Esophagus squamous epithelium (tissue), 5 donors: ENCODE data around the gene ARID5B. TPM values are rescaled to one million over a fixed set of nuclear protein-coding genes. Genes with fewer than 3 reads are reported as not detected.

ENCODE experiments used
- DNase-seq: peaks from one replicate; lab custom pipeline; 2025; lab: John Stamatoyannopoulos, UW
- H3K27ac ChIP-seq, 4 donors: fragments of 200-600 bp; sonication (generic); one replicate each; pipeline ENCODE4 v1.5.1; 2016 to 2019; ENCODE audit warnings: mild to moderate bottlenecking in 1 of 4
- H3K27me3 ChIP-seq, 4 donors: fragments of 200-600 bp; sonication (generic); 1 replicate in 3 of 4; 2 replicates in 1 of 4; pipeline versions ENCODE4 v1.5.1 to v1.6.0; 2017 to 2021; ENCODE audit warnings: antibody characterized with exemption in 1 of 4
- H3K36me3 ChIP-seq, 3 donors: fragments of 200-600 bp; sonication (generic); one replicate each; pipeline ENCODE4 v1.5.1; 2016 to 2019
- H3K4me1 ChIP-seq, 3 donors: fragments of 200-600 bp; sonication (generic); one replicate each; pipeline ENCODE4 v1.5.1; 2017 to 2019
- H3K4me3 ChIP-seq, 4 donors: fragments of 200-600 bp; sonication (generic); 1 replicate in 3 of 4; 2 replicates in 1 of 4; pipeline ENCODE4 v1.5.1; 2016 to 2019; ENCODE audit warnings: mild to moderate bottlenecking in 2 of 4, moderate library complexity in 1 of 4
- H3K9me3 ChIP-seq, 3 donors: fragments of 200-600 bp; sonication (generic); one replicate each; pipeline ENCODE4 v1.5.1; 2016 to 2019
- POLR2A ChIP-seq, 4 donors: fragments of 450-650 bp; IDR thresholded peaks; one replicate each; pipeline ENCODE4 v1.6.1; 2017; ENCODE audit warnings: antibody characterized with exemption in 4 of 4, mild to moderate bottlenecking in 4 of 4, moderate library complexity in 3 of 4
- WGBS, 2 donors: methylation state at CpG; one replicate each; pipeline ENCODE4 v1.1.5; 2018; 5-methylcytosine and 5-hydroxymethylcytosine counted together
- intact Hi-C: fragments of 100-400 bp; cut with DNase I; formaldehyde crosslinking; loops from one replicate; pipeline ENCODE4 v1.15.0; 2022
- total RNA-seq, 4 donors: library from RNA; depleted of rRNA; stranded (reverse); fragments of >200 nt; gene quantifications; one replicate each; pipeline ENCODE4 v1.1.0, GENCODE V29; 2016
- TF ChIP-seq, protein P1 (sequence below), 6 experiments: fragments of 450-650 bp in 4 of 6; fragments of 200-600 bp in 2 of 6; sonication (generic) in 2 of 6; IDR thresholded peaks; one replicate each; pipeline ENCODE4 v1.5.1; 2016 to 2019; ENCODE audit warnings: antibody characterized with exemption in 6 of 6, mild to moderate bottlenecking in 4 of 6, moderate library complexity in 4 of 6
- donor health status: DM: yes; HTN: yes; CAD: no.

Gene ARID5B
- total RNA-seq, 4 donors from 2014 or later, result 18.0 to 38.1 (median 30.2) TPM

DNA sequence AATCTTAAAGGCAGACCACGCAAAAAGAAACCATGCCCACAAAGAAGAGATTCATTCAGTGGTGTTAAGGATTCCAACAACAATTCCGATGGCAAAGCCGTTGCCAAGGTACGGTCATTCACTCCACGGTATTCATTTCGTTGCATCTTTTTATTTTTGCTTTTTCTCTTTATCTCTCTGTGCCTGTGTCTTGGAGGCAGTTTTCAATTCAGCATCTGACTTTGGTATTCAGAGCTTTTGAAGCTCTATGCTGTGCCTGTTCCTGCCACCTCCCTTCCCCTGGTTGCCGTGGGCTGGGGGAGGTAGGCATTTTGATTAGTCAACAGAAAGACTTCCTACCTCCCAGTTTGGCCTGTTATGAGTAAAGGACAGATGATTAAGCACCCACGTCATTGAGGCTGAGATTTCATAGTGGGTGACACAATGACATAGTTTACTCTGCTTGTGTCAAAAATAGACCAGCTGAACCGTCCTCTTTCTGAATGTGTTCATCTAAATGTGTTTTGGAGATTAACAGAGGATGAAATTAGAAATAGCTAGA lies 149.5 kb downstream of the ARID5B start:
- TF ChIP-seq, protein P1, sequence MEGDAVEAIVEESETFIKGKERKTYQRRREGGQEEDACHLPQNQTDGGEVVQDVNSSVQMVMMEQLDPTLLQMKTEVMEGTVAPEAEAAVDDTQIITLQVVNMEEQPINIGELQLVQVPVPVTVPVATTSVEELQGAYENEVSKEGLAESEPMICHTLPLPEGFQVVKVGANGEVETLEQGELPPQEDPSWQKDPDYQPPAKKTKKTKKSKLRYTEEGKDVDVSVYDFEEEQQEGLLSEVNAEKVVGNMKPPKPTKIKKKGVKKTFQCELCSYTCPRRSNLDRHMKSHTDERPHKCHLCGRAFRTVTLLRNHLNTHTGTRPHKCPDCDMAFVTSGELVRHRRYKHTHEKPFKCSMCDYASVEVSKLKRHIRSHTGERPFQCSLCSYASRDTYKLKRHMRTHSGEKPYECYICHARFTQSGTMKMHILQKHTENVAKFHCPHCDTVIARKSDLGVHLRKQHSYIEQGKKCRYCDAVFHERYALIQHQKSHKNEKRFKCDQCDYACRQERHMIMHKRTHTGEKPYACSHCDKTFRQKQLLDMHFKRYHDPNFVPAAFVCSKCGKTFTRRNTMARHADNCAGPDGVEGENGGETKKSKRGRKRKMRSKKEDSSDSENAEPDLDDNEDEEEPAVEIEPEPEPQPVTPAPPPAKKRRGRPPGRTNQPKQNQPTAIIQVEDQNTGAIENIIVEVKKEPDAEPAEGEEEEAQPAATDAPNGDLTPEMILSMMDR (IDR thresholded peaks at IDR 0.05), result no peak
- peak in 3 of 4 donors; percentile 33 to 83 (median 47) for TF ChIP-seq POLR2A (IDR thresholded peaks at IDR 0.05)
- intact Hi-C loops, result no loop called here
- peak overlapping the region; percentile 32 to 71 (median 50) for H3K4me3 ChIP-seq
- H3K27ac ChIP-seq, result peak overlapping the region; percentile 86 to 97 (median 94)
- H3K4me1 ChIP-seq, result peaks cover 30 to 100% (median 40%) of the 10 kb centered on the region in 3 donors
- 10 to 16% methylated on average over 8 to 9 of the region's 9 CpGs for WGBS, 2 donors
- H3K9me3 ChIP-seq, result no peaks in the 10 kb centered on the region
- no peak for DNase-seq
- H3K27me3 ChIP-seq, result no peaks in the 10 kb centered on the region
- peaks cover 0 to 34% (median 5%) of the 10 kb centered on the region in 3 donors for H3K36me3 ChIP-seq

DNA sequence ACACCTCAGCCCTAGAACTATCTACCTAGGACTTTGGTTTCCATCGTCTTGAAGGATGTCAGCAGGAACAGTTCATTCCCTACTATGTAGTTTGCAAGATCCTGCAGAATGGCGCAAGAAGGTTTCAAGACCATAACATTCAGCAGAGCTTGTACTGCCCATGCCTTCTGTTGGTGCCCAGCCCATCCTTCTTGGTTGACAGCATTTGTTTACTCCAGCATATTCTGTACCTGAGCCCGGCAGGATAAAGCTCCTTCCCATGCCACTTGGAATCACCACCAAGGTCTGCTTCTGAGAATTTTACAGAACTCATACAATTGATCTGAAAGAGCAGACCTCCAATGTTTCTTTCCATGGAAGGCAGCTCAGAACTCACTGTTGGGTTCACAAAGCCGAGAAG lies 150.8 kb downstream of the ARID5B start:
- no peak for DNase-seq
- no peak for TF ChIP-seq POLR2A (IDR thresholded peaks at IDR 0.05)
- TF ChIP-seq, protein P1 (IDR thresholded peaks at IDR 0.05), result no peak
- Histone ChIP-seq H3K4me1 (peaks cover 18 to 100% (median 32%) of the 10 kb centered on the region in 3 donors), H3K9me3 (no peaks in the 10 kb centered on the region), H3K36me3 (peaks cover 0 to 47% (median 8%) of the 10 kb centered on the region in 3 donors), H3K27ac (peak overlapping the region in 3 of 4 donors; percentile 92 to 97 (median 96)), H3K27me3 (no peaks in the 10 kb centered on the region), H3K4me3 (peak overlapping the region in 2 of 4 donors; percentile 49 to 71)
- WGBS, 2 donors, result 94% methylated on average over 4 of the region's 4 CpGs
- intact Hi-C loops, result no loop called here

DNA sequence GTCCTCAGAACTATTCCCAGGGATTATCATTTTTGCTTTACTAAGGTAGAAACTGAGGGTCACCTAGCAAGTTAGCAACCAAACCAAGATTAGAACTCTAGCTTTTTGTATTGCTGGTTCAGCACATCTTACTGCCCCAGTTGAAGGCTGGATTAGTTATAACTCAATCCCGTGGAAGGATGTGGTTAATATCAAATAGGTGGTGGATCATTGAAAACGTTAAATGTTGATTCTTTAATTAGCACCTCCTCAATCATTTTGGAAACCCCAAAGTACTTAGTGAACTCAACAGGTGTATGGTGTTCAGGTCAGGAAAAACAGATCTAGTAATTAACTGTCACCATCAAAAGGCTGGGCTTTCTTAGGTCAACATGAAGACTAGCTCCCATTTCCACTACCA lies 152.4 kb downstream of the ARID5B start:
- Histone ChIP-seq H3K9me3 (no peaks in the 10 kb centered on the region), H3K27ac (peak overlapping the region; percentile 21 to 96 (median 64)), H3K4me3 (peak overlapping the region in 1 of 4 donors; percentile 71), H3K27me3 (no peaks in the 10 kb centered on the region), H3K36me3 (peaks cover 0 to 62% (median 8%) of the 10 kb centered on the region in 3 donors), H3K4me1 (peaks cover 2 to 100% (median 26%) of the 10 kb centered on the region in 3 donors)
- DNase-seq, result no peak
- whole genome bisulfite sequencing, 2 donors, result 34 to 41% methylated on average over 2 of the region's 2 CpGs
- TF ChIP-seq POLR2A (IDR thresholded peaks at IDR 0.05), result no peak
- TF ChIP-seq, protein P1 (IDR thresholded peaks at IDR 0.05), result no peak
- intact Hi-C loops, result no loop called here

DNA sequence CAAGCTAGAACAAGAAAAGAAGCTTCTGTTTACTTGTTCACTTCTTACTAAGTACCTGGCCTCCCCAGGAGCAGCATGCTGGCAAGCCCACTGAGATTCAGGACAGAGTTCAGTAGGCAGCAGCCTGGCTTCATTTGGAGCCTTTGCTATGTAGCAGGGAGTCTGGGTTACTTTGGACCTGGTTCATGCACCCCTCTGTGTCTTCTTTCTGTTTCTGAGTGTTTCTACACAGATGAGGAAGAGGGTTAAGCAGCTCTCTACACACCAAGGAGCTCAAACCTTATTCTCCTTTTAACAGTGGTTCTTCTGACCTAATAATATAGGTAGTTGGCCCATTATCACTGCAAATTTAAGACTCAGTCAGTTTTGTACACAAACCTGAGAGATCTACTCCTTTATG lies 152.9 kb downstream of the ARID5B start:
- no peak for TF ChIP-seq POLR2A (IDR thresholded peaks at IDR 0.05)
- TF ChIP-seq, protein P1 (IDR thresholded peaks at IDR 0.05), result no peak
- Histone ChIP-seq H3K27ac (peak overlapping the region; percentile 21 to 96 (median 90)), H3K4me3 (peak overlapping the region in 1 of 4 donors; percentile 71)

DNA sequence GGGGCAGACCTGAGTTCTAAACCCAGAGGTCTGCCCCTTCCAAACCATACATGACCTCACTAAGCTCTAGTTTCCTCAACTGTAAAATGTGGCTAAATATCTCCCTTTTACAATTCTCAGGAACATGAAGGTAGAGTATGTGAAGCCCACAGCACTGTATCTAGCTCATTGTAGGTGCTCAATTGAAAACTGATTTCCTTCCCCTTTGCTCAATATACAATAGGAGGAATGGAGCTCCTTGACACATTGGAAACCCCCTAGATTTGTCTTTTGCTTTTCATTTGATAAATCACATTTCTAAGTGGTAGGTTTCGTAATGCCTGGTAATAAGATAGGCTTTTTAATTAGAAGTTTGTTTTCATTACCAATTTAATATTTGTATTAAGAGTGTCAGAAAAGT lies 153.3 kb downstream of the ARID5B start:
- Histone ChIP-seq H3K9me3 (no peaks in the 10 kb centered on the region), H3K27me3 (no peaks in the 10 kb centered on the region), H3K4me3 (peak overlapping the region in 1 of 4 donors; percentile 71), H3K36me3 (peaks cover 0 to 72% (median 8%) of the 10 kb centered on the region in 3 donors), H3K4me1 (peaks cover 0 to 100% (median 26%) of the 10 kb centered on the region in 3 donors), H3K27ac (peak overlapping the region; percentile 21 to 96 (median 90))
- WGBS, 2 donors, result 61 to 82% methylated on average over 1 of the region's 1 CpG
- no peak for TF ChIP-seq POLR2A (IDR thresholded peaks at IDR 0.05)
- TF ChIP-seq, protein P1 (IDR thresholded peaks at IDR 0.05), result no peak
- DNase-seq, result no peak
- intact Hi-C loops, result no loop called here

More for the DNA sequence above, 152.9 kb downstream of the ARID5B start:
- H3K4me1 ChIP-seq, result peaks cover 0 to 100% (median 26%) of the 10 kb centered on the region in 3 donors
- intact Hi-C loops, result no loop called here
- H3K27me3 ChIP-seq, result no peaks in the 10 kb centered on the region
- no peaks in the 10 kb centered on the region for H3K9me3 ChIP-seq
- DNase-seq, result no peak
- peaks cover 0 to 68% (median 8%) of the 10 kb centered on the region in 3 donors for H3K36me3 ChIP-seq
